GM19463 (cell line): ENCODE measurements around the gene CYP2W1.
"Not testable (repeated sequence)": the region's sequence is repeated elsewhere in the genome, so short reads cannot be mapped to it uniquely, and the experiment has no call there.

ENCODE experiments used
- ATAC-seq: cut with Tn5 transposase; IDR thresholded peaks from one replicate; pipeline ENCODE4 v1.9.1; 2021; ENCODE audit warnings: mild to moderate bottlenecking, moderate library complexity; ENCODE audit not compliant: unreplicated experiment

CYP2W1 gene

GRCh38 chr7:951881-952547 is 31.0 kb upstream of the CYP2W1 start:
- no peak for ATAC-seq

GRCh38 chr7:952548-953441 is 30.2 kb upstream of the CYP2W1 start:
- ATAC-seq = no peak

- no peak for ATAC-seq
Measured at GRCh38 chr7:953547-954327, 29.2 kb upstream of the CYP2W1 start.

- ATAC-seq = peak; percentile 57
Measured at GRCh38 chr7:954330-955238, 28.4 kb upstream of the CYP2W1 start, which contains the start of gene ADAP1. Gene ADAP1, minus strand, starts transcription at chr7:954680. Its CDS starts 203 bp downstream, at chr7:954477.

- ATAC-seq = no peak
Measured at GRCh38 chr7:956031-956430, 26.9 kb upstream of the CYP2W1 start.

GRCh38 chr7:957418-958220 is 25.4 kb upstream of the CYP2W1 start:
- ATAC-seq = no peak

- no peak for ATAC-seq
Measured at GRCh38 chr7:958221-959200, 24.5 kb upstream of the CYP2W1 start.

- ATAC-seq = no peak
Measured at GRCh38 chr7:959271-959670, 23.7 kb upstream of the CYP2W1 start.

- ATAC-seq = not testable (repeated sequence)
Measured at GRCh38 chr7:959740-960139, 23.2 kb upstream of the CYP2W1 start.

GRCh38 chr7:960269-960871 is 22.6 kb upstream of the CYP2W1 start:
- ATAC-seq = no peak

GRCh38 chr7:960972-961371 is 22.0 kb upstream of the CYP2W1 start:
- ATAC-seq = not testable (repeated sequence)

- ATAC-seq = no peak
Measured at GRCh38 chr7:961546-962400, 21.2 kb upstream of the CYP2W1 start.

GRCh38 chr7:962401-963081 is 20.4 kb upstream of the CYP2W1 start:
- no peak for ATAC-seq

- no peak for ATAC-seq
Measured at GRCh38 chr7:963236-964078, 19.5 kb upstream of the CYP2W1 start.

- ATAC-seq = no peak
Measured at GRCh38 chr7:964401-965231, 18.4 kb upstream of the CYP2W1 start.
